Aorta (tissue), 5 donors: ENCODE data around the gene SCN4A. TPM values are rescaled to one million over a fixed set of nuclear protein-coding genes. Genes with fewer than 3 reads are reported as not detected.
"Not testable (repeated sequence)": the region's sequence is repeated elsewhere in the genome, so short reads cannot be mapped to it uniquely, and the experiment has no call there.

Source experiments
- ATAC-seq: fragments of 200-7000 bp; cut with Tn5 transposase; one replicate; pipeline ENCODE4 v1.9.1; 2022; ENCODE audit warnings: moderate library complexity; ENCODE audit not compliant: low FRiP score
- DNase-seq, 2 donors: peaks; one replicate each; pipeline ENCODE4 v3.0.0-alpha.2; 2020
- H3K27ac ChIP-seq, 2 donors: one replicate each; pipeline ENCODE4 v1.5.1; 2013; ENCODE audit warnings: low read length in 2 of 2, mild to moderate bottlenecking in 2 of 2, moderate library complexity in 2 of 2, control low read depth in 1 of 2, inconsistent platforms in 1 of 2, low read depth in 1 of 2
- H3K27me3 ChIP-seq, 2 donors: one replicate each; pipeline ENCODE4 v1.6.1; 2013; ENCODE audit warnings: control low read depth in 1 of 2, low read length in 1 of 2, mild to moderate bottlenecking in 1 of 2, moderate library complexity in 1 of 2; ENCODE audit not compliant: insufficient read depth in 2 of 2, control insufficient read depth in 1 of 2
- H3K36me3 ChIP-seq, 2 donors: one replicate each; pipeline ENCODE4 v1.6.1; 2013; ENCODE audit warnings: control low read depth in 1 of 2, low read length in 1 of 2, mild to moderate bottlenecking in 1 of 2; ENCODE audit not compliant: insufficient read depth in 2 of 2, control insufficient read depth in 1 of 2
- H3K4me1 ChIP-seq, 2 donors: one replicate each; pipeline ENCODE4 v1.6.1; 2013; ENCODE audit warnings: low read length in 2 of 2, control low read depth in 1 of 2, mild to moderate bottlenecking in 1 of 2, moderate library complexity in 1 of 2; ENCODE audit not compliant: insufficient read depth in 2 of 2, control insufficient read depth in 1 of 2
- H3K4me3 ChIP-seq, 2 donors: one replicate each; pipeline ENCODE4 v1.5.1; 2013; ENCODE audit warnings: low read length in 2 of 2, control low read depth in 1 of 2, mild to moderate bottlenecking in 1 of 2
- H3K9me3 ChIP-seq: one replicate; pipeline ENCODE4 v1.6.1; 2013; ENCODE audit warnings: mild to moderate bottlenecking, low read length; ENCODE audit not compliant: control insufficient read depth
- WGBS, 2 donors: extraction: QIAGEN DNeasy Blood & Tissue Kit; methylation state at CpG; one replicate each; pipeline ENCODE4 v1.1.7; 2013; 5-methylcytosine and 5-hydroxymethylcytosine counted together
- intact Hi-C, 2 donors: fragments of 100-400 bp; cut with DNase I; formaldehyde crosslinking; loops; one replicate each; pipeline versions ENCODE4 v1.14.2 to v1.15.0; 2022
- long read RNA-seq, 2 donors: library from polyadenylated mRNA; unstranded; transcript quantifications; one replicate each; pipeline ENCODE4 v2.0.0, GENCODE V29; 2020 to 2021
- polyA plus RNA-seq, 2 donors: library from polyadenylated mRNA; stranded (reverse); fragments of 200-250 nt; gene quantifications; one replicate each; pipeline ENCODE4 v1.2.3, GENCODE V29; 2013
- total RNA-seq, 2 donors: library from RNA; stranded (reverse); fragmentation: NEBNext Ultra II Directional; extraction: Animal tissue kit (Norgen Biotek cat#: 25700); gene quantifications; one replicate each; pipeline ENCODE4 v1.2.1, GENCODE V29; 2021
- donor health status: healthy with polysubstance abuse.
- donor health status: Bipolar disorder and iron deficiency.
- donor health status: DM: no; HTN: no; CAD: no.
- donor health status: DM: no; HTN: no; CAD: no.
- donor health status: DM: yes; HTN: yes; CAD: no.

Gene SCN4A
- total RNA-seq (1 to 10 TPM; 1.5 to 3.2 TPM), polyA plus RNA-seq (under 1 TPM in 1 of 2 donors, not detected in 1; 0.03 TPM)
- long read RNA-seq, donor 1, partial matches to known transcripts, result 1 of 3 reads
- long read RNA-seq, donor 1, other reads (novel, unspliced or antisense), result 2 of 3 reads
- long read RNA-seq, donor 2, result 0 reads

- no peak within 1 kb of the TSS for H3K4me3 ChIP-seq
- ATAC-seq (no peak), DNase-seq (no peak)
- intact Hi-C loops, result no loop called here
- no peaks in the 10 kb centered on the region for H3K4me1 ChIP-seq
- no peaks in the 10 kb centered on the region for H3K9me3 ChIP-seq
- no peaks in the 10 kb centered on the region for H3K27me3 ChIP-seq
- no peaks in the 10 kb centered on the region for H3K36me3 ChIP-seq
- WGBS, 2 donors, result 95 to 96% methylated on average over 14 of the region's 14 CpGs
- no peak within 1 kb of the TSS for H3K27ac ChIP-seq
Measured at GRCh38 chr17:63972796-63973195, at the start of gene SCN4A. Gene SCN4A (minus strand): TSS chr17:63972918. CDS start chr17:63972841, 77 bp downstream.

- no peak within 1 kb of the TSS for H3K27ac ChIP-seq
- 33 to 40% methylated on average over 23 of the region's 23 CpGs for WGBS, 2 donors
- H3K9me3 ChIP-seq, result no peaks in the 10 kb centered on the region
- no peaks in the 10 kb centered on the region for H3K27me3 ChIP-seq
- H3K4me1 ChIP-seq, result no peaks in the 10 kb centered on the region
- no peaks in the 10 kb centered on the region for H3K36me3 ChIP-seq
- DNase-seq, result peak in 1 of 2 donors; percentile 80
- H3K4me3 ChIP-seq, result no peak within 1 kb of the TSS
- peak; percentile 82 for ATAC-seq
- intact Hi-C loops, result loop anchor here (10.0 kb wide), 2 partner anchors 105 to 265 kb away; partner anchors contain the start of genes CSHL1 (in 1 of the 2) and GH1 (in 1 of the 2)
Measured at GRCh38 chr17:64020056-64020766, 47.5 kb upstream of the SCN4A start, which contains the start of gene ICAM2. Gene ICAM2 (minus strand): TSS chr17:64020633. CDS start chr17:64006691, 13,942 bp downstream.

DNA sequence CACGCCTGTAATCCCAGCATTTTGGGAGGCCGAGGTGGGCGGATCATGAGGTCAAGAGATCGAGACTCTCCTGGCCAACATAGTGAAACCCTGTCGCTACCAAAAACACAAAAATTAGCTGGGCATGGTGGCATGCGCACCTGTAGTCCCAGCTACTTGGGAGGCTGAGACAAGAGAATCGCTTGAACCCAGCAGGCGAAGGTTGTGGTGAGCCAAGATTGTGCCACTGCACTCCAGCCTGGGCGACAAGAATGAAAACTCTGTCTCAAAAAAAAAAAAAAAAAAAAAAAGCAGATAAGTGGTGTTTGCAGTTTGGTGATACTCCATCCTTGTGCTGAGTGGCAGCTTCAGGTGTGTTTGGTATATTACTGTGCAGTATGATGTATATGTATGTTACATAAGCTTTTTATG, 46.8 kb upstream of the SCN4A start:
- ATAC-seq, H3K27ac ChIP-seq, H3K27me3 ChIP-seq, H3K36me3 ChIP-seq, H3K4me1 ChIP-seq, H3K4me3 ChIP-seq, intact Hi-C loops, H3K9me3 ChIP-seq, DNase-seq: not testable (repeated sequence)
- WGBS, 2 donors, result 81 to 83% methylated on average over 9 of the region's 9 CpGs

- intact Hi-C loops, result no loop called here
- ATAC-seq, result no peak
- Histone ChIP-seq H3K4me1 (no peaks in the 10 kb centered on the region), H3K36me3 (no peaks in the 10 kb centered on the region), H3K9me3 (no peaks in the 10 kb centered on the region), H3K27me3 (no peaks in the 10 kb centered on the region), H3K27ac (no peak overlapping the region), H3K4me3 (no peak overlapping the region)
- 89% methylated on average over 2 of the region's 2 CpGs for WGBS, 2 donors
- DNase-seq, result no peak
Measured at GRCh38 chr17:64017381-64017980, 44.8 kb upstream of the SCN4A start.

- H3K4me1 ChIP-seq, result no peaks in the 10 kb centered on the region
- no peaks in the 10 kb centered on the region for H3K36me3 ChIP-seq
- no peak overlapping the region for H3K27ac ChIP-seq
- H3K27me3 ChIP-seq, result no peaks in the 10 kb centered on the region
- no peaks in the 10 kb centered on the region for H3K9me3 ChIP-seq
- ATAC-seq (no peak), DNase-seq (no peak)
- intact Hi-C loops, result no loop called here
- H3K4me3 ChIP-seq, result no peak overlapping the region
- 82 to 94% methylated on average over 3 of the region's 3 CpGs for WGBS, 2 donors
Measured at GRCh38 chr17:64016974-64017373, 44.3 kb upstream of the SCN4A start.

DNA sequence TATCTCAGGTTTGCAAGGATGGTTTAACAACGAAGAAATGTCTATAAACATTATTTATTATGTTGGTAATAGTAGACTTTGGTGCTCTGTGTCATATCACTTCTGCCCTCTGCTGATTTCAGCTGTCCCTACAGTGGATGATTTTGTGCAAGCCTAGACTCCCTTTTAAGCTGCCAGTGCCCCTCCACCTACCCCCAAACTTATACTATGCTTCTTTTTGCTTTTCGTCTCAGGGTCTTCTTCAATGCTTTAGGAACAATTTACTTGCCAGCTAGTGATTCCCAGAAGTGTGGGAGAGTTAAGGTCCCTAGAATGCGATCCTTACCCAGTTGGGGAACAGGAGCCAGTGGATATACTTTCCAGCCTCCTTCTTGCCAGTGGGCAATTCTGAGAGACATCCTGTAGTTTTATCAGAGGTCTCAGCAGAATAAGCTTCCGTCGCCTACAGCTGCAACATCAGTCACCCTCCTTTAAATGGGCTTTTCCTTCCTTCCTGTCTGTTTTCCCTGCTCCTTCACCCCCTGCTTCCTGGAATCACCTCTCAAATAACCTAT, 43.6 kb upstream of the SCN4A start:
- H3K27ac ChIP-seq, result no peak overlapping the region
- no peaks in the 10 kb centered on the region for H3K36me3 ChIP-seq
- no peaks in the 10 kb centered on the region for H3K27me3 ChIP-seq
- DNase-seq (no peak), ATAC-seq (no peak)
- no peaks in the 10 kb centered on the region for H3K9me3 ChIP-seq
- WGBS, 2 donors, result 46 to 53% methylated on average over 5 of the region's 5 CpGs
- H3K4me1 ChIP-seq, result no peaks in the 10 kb centered on the region
- H3K4me3 ChIP-seq, result no peak overlapping the region
- intact Hi-C loops, result no loop called here

DNA sequence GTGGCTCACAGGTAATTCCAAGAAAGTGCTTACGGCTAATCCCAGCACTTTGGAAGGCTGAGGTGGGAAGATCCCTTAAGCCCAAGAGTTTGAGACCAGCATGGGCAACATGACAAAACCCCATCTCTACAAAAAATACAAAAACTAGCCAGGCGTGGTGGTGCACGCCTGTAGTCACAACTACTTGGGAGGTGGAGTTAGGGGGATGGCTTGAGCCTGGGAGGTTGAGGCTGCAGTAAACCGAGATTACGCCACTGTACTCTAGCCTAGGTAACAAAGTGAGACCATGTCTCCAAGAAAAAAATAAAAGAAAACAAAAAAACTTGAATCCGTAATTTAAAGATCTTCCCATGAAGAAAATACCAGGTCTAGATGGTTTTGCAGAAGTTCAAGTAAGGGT, 42.7 kb upstream of the SCN4A start:
- Histone ChIP-seq H3K4me3 (no peak overlapping the region), H3K27me3 (no peaks in the 10 kb centered on the region), H3K4me1 (no peaks in the 10 kb centered on the region), H3K9me3 (no peaks in the 10 kb centered on the region), H3K27ac (no peak overlapping the region), H3K36me3 (no peaks in the 10 kb centered on the region)
- 87 to 95% methylated on average over 6 of the region's 6 CpGs for WGBS, 2 donors
- DNase-seq (no peak), ATAC-seq (no peak)
- intact Hi-C loops, result no loop called here

GRCh38 chr17:64009571-64010402, 37.1 kb upstream of the SCN4A start:
- H3K4me3 ChIP-seq, result no peak overlapping the region
- DNase-seq (no peak), ATAC-seq (no peak)
- no peaks in the 10 kb centered on the region for H3K4me1 ChIP-seq
- intact Hi-C loops, result no loop called here
- H3K36me3 ChIP-seq, result no peaks in the 10 kb centered on the region
- H3K27me3 ChIP-seq, result no peaks in the 10 kb centered on the region
- H3K27ac ChIP-seq, result no peak overlapping the region
- WGBS, 2 donors, result 56 to 58% methylated on average over 8 of the region's 8 CpGs
- H3K9me3 ChIP-seq, result no peaks in the 10 kb centered on the region
